ENCODE data around the gene DMC1.

DMC1 gene

GRCh38 chr22:38567531-38568285 lies 2.3 kb downstream of the DMC1 start:
- no peak for DNase-seq (ENCODE audit: low read depth in 2 of 2, low spot score in 1 of 2)

GRCh38 chr22:38566726-38567504 lies 3.1 kb downstream of the DMC1 start:
- DNase-seq (ENCODE audit: low read depth in 2 of 2, low spot score in 1 of 2), result no peak

- DNase-seq (ENCODE audit: low read depth in 2 of 2, low spot score in 1 of 2), result no peak
Observed at GRCh38 chr22:38565441-38565840, 4.5 kb downstream of the DMC1 start.

GRCh38 chr22:38564669-38565068 lies 5.3 kb downstream of the DMC1 start:
- no peak for DNase-seq (ENCODE audit: low read depth in 2 of 2, low spot score in 1 of 2)

- DNase-seq (ENCODE audit: low read depth in 2 of 2, low spot score in 1 of 2), result no peak
Observed at GRCh38 chr22:38554281-38554680, 15.7 kb downstream of the DMC1 start.

- DNase-seq (ENCODE audit: low read depth in 2 of 2, low spot score in 1 of 2), result no peak
Observed at GRCh38 chr22:38549101-38549894, 20.7 kb downstream of the DMC1 start.

- DNase-seq (ENCODE audit: low read depth in 2 of 2, low spot score in 1 of 2), result no peak
Observed at GRCh38 chr22:38540701-38541100, 29.3 kb downstream of the DMC1 start.

GRCh38 chr22:38531251-38531938 lies 38.6 kb downstream of the DMC1 start:
- DNase-seq (ENCODE audit: low read depth in 2 of 2, low spot score in 1 of 2), result no peak

GRCh38 chr22:38524429-38524828 lies 45.6 kb downstream of the DMC1 start:
- DNase-seq (ENCODE audit: low read depth in 2 of 2, low spot score in 1 of 2), result no peak

GRCh38 chr22:38523479-38523878 lies 46.5 kb downstream of the DMC1 start:
- no peak for DNase-seq (ENCODE audit: low read depth in 2 of 2, low spot score in 1 of 2)

GRCh38 chr22:38523029-38523428 lies 47.0 kb downstream of the DMC1 start:
- no peak for DNase-seq (ENCODE audit: low read depth in 2 of 2, low spot score in 1 of 2)

GRCh38 chr22:38519453-38520250 lies 50.3 kb downstream of the DMC1 start:
- no peak for DNase-seq (ENCODE audit: low read depth in 2 of 2, low spot score in 1 of 2)

GRCh38 chr22:38518620-38519019 lies 51.4 kb downstream of the DMC1 start:
- DNase-seq (ENCODE audit: low read depth in 2 of 2, low spot score in 1 of 2), result no peak

- DNase-seq (ENCODE audit: low read depth in 2 of 2, low spot score in 1 of 2), result no peak
Observed at GRCh38 chr22:38513063-38513462, 56.9 kb downstream of the DMC1 start.

- DNase-seq (ENCODE audit: low read depth in 2 of 2, low spot score in 1 of 2), result no peak
Observed at GRCh38 chr22:38510416-38510970, 59.5 kb downstream of the DMC1 start.

GRCh38 chr22:38506118-38506962 lies 63.6 kb downstream of the DMC1 start, which contains the start of gene DDX17:
Gene DDX17 (minus strand): TSS chr22:38506311.
- DNase-seq (ENCODE audit: low read depth in 2 of 2, low spot score in 1 of 2), result peak; percentile 86 to 93

- DNase-seq (ENCODE audit: low read depth in 2 of 2, low spot score in 1 of 2), result peak; percentile 24 to 36
Observed at GRCh38 chr22:38505541-38506117, 64.4 kb downstream of the DMC1 start.

GRCh38 chr22:38504731-38505540 lies 65.0 kb downstream of the DMC1 start:
- DNase-seq (ENCODE audit: low read depth in 2 of 2, low spot score in 1 of 2), result peak in 1 of 2 donors; percentile 15

Measured in stimulated activated CD8-positive, alpha-beta memory T cell treated with anti-CD3 and anti-CD28 coated beads, Interleukin-4, amount 100 ng/mL, for 1 hour (primary cell).